HEK293 (cell line): Measurements from ENCODE around the gene CA5A.
A peak's percentile ranks its signal among the peaks of the same experiment; 100 is the strongest.
"Not testable (repeated sequence)": the region's sequence is repeated elsewhere in the genome, so short reads cannot be mapped to it uniquely, and the experiment has no call there.

ENCODE experiments used
- CTCF ChIA-PET: fragments of 350-600 bp; formaldehyde crosslinking; extraction: SDS; loops from one replicate; lab custom pipeline; 2021; ENCODE audit warnings: antibody characterized with exemption; lab: Yijun Ruan, JAX
- POLR2A ChIA-PET: fragments of 300-600 bp; formaldehyde crosslinking; extraction: SDS; loops from one replicate; lab custom pipeline; 2020; ENCODE audit warnings: antibody characterized with exemption, inconsistent platforms; lab: Yijun Ruan, JAX
- H3K27ac ChIP-seq: fragments of 200-500 bp; sonication (Bioruptor generic); 2 replicates; pipeline ENCODE4 v1.5.1; 2014; ENCODE audit warnings: low read depth, low read length, control low read depth, inconsistent platforms; ENCODE audit errors: extremely low read depth
- H3K36me3 ChIP-seq, 2 experiments: fragments of 200-500 bp in 1 of 2; sonication (Bioruptor generic) in 1 of 2; 1 replicate in 1 of 2; 2 replicates in 1 of 2; pipeline ENCODE4 v1.5.1; 2014 to 2017; ENCODE audit warnings: inconsistent platforms in 2 of 2, low read length in 2 of 2; ENCODE audit not compliant: control insufficient read depth in 2 of 2, insufficient read depth in 1 of 2
- H3K4me1 ChIP-seq: fragments of 200-500 bp; sonication (Bioruptor generic); 2 replicates; pipeline ENCODE4 v1.5.1; 2014; ENCODE audit warnings: mild to moderate bottlenecking, low read length, inconsistent platforms; ENCODE audit not compliant: control insufficient read depth, insufficient read depth
- H3K4me3 ChIP-seq: 2 replicates; pipeline ENCODE4 v1.5.1; 2011; ENCODE audit warnings: low read depth, mild to moderate bottlenecking, control low read depth, low read length, moderate library complexity
- H3K9me3 ChIP-seq: fragments of 200-500 bp; sonication (Bioruptor generic); 2 replicates; pipeline ENCODE4 v1.5.1; 2014; ENCODE audit warnings: low read depth, low read length, inconsistent platforms; ENCODE audit not compliant: control insufficient read depth, insufficient read depth
- EGR2 ChIP-seq: fragments of 450-650 bp; formaldehyde crosslinking; IDR thresholded peaks from 2 replicates; pipeline ENCODE4 v1.5.1; 2016; ENCODE audit warnings: low read depth, missing biosample characterization, missing genetic modification characterization
- ZNF10 ChIP-seq: fragments of 450-650 bp; formaldehyde crosslinking; IDR thresholded peaks from 2 replicates; pipeline ENCODE4 v1.5.1; 2017; ENCODE audit warnings: missing biosample characterization, missing genetic modification characterization
- ZNF146 ChIP-seq: fragments of 450-650 bp; formaldehyde crosslinking; IDR thresholded peaks from 2 replicates; pipeline ENCODE4 v1.5.1; 2016; ENCODE audit warnings: missing biosample characterization, missing genetic modification characterization
- ZNF202 ChIP-seq: fragments of 450-650 bp; formaldehyde crosslinking; IDR thresholded peaks from 2 replicates; pipeline ENCODE4 v1.5.1; 2016; ENCODE audit warnings: missing biosample characterization, missing genetic modification characterization, borderline replicate concordance
- ZNF24 ChIP-seq: fragments of 450-650 bp; formaldehyde crosslinking; IDR thresholded peaks from 2 replicates; pipeline ENCODE4 v1.5.1; 2016; ENCODE audit warnings: missing biosample characterization, missing genetic modification characterization
- ZNF324 ChIP-seq: fragments of 450-650 bp; formaldehyde crosslinking; IDR thresholded peaks from 2 replicates; pipeline ENCODE4 v1.5.1; 2016; ENCODE audit warnings: missing biosample characterization, missing genetic modification characterization
- ZNF423 ChIP-seq: fragments of 450-650 bp; formaldehyde crosslinking; IDR thresholded peaks from 2 replicates; pipeline ENCODE4 v1.5.1; 2016; ENCODE audit warnings: missing biosample characterization, missing genetic modification characterization
- ZNF580 ChIP-seq: fragments of 450-650 bp; formaldehyde crosslinking; IDR thresholded peaks from 2 replicates; pipeline ENCODE4 v1.5.1; 2016; ENCODE audit warnings: missing biosample characterization, missing genetic modification characterization
- ZNF600 ChIP-seq: fragments of 450-650 bp; formaldehyde crosslinking; IDR thresholded peaks from 2 replicates; pipeline ENCODE4 v1.5.1; 2016; ENCODE audit warnings: missing biosample characterization, missing genetic modification characterization
- ZNF621 ChIP-seq: fragments of 450-650 bp; formaldehyde crosslinking; IDR thresholded peaks from 2 replicates; pipeline ENCODE4 v1.5.1; 2017; ENCODE audit warnings: missing biosample characterization, missing genetic modification characterization
- ZNF629 ChIP-seq: fragments of 450-650 bp; formaldehyde crosslinking; IDR thresholded peaks from 2 replicates; pipeline ENCODE4 v1.5.1; 2017; ENCODE audit warnings: missing biosample characterization, missing genetic modification characterization
- ZNF707 ChIP-seq: fragments of 450-650 bp; formaldehyde crosslinking; IDR thresholded peaks from 2 replicates; pipeline ENCODE4 v1.5.1; 2016; ENCODE audit warnings: missing biosample characterization, missing genetic modification characterization
- ZNF776 ChIP-seq: fragments of 450-650 bp; formaldehyde crosslinking; IDR thresholded peaks from 2 replicates; pipeline ENCODE4 v1.5.0; 2017; ENCODE audit warnings: missing biosample characterization, missing genetic modification characterization, borderline replicate concordance
- ZNF792 ChIP-seq: fragments of 450-650 bp; formaldehyde crosslinking; IDR thresholded peaks from 2 replicates; pipeline ENCODE4 v1.5.1; 2016; ENCODE audit warnings: missing biosample characterization, missing genetic modification characterization

The CA5A gene

GRCh38 chr16:87889762-87890161 lies 46.6 kb downstream of the CA5A start:
- CTCF ChIA-PET, result interaction anchor here (0.7 to 1.1 kb wide), 2 partner anchors 19 to 100 kb away, joined by 3 to 5 read pairs; no protein-coding TSS in a partner anchor

DNA sequence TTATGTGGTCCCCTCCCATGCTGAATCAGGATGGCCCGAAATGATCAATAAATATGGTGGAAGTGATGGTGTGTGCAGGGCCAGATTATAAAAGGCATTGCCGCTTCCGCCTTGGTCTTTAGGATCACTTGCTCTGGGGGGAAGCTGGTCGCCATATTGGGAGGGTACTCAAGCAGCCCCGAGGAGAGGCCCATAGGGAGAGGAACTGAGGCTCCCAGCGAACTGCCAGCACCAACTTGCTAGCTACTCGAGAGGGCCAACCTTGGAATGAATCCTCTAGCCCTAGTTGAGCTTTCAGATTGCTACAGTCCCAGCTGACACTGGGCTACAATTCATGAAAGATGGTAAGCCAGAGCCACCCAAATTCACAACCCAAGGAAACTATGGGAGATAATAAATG lies 48.0 kb downstream of the CA5A start:
- ChIA-PET POLR2A (interaction anchor here (0.7 kb wide), 1 partner anchor 57 kb away, joined by 4 read pairs; no protein-coding TSS in a partner anchor), CTCF (interaction anchor here (1.1 to 1.5 kb wide), 2 partner anchors 12 to 39 kb away, joined by 3 to 7 read pairs; no protein-coding TSS in a partner anchor)
- H3K9me3 ChIP-seq, result not testable (repeated sequence)

More at GRCh38 chr16:87889762-87890161, 46.6 kb downstream of the CA5A start:
- POLR2A ChIA-PET, H3K4me1 ChIP-seq, H3K4me3 ChIP-seq, H3K36me3 ChIP-seq, H3K9me3 ChIP-seq, H3K27ac ChIP-seq: not testable (repeated sequence)

DNA sequence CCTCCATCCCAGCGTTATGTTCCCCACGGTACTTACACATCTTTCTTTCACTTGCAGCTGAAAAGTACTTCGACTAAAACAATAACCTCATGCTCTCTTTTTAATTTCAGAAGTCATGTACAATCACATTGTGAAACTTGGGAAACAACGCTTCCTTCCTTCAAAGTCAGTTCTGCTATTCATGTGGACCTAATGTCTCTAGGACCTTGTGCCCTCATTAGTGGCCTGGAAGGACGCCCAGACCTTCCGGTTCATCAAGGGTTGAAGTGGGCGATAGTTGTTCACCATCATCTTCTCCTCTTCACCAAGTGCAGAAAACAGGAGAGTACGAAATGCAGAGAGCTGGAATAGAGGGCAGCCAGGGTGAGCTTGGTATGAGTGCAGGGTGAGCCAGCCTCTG lies 48.4 kb downstream of the CA5A start:
- not testable (repeated sequence) for H3K4me1 ChIP-seq, H3K27ac ChIP-seq, H3K36me3 ChIP-seq, H3K4me3 ChIP-seq, H3K9me3 ChIP-seq
- POLR2A ChIA-PET, result interaction anchor here (0.7 kb wide), 1 partner anchor 58 kb away, joined by 4 read pairs; no protein-coding TSS in a partner anchor
- CTCF ChIA-PET, result interaction anchor here (0.6 to 1.5 kb wide), 3 partner anchors 12 to 38 kb away, joined by 3 to 7 read pairs (median 3); no protein-coding TSS in a partner anchor

More for the DNA sequence above, 48.0 kb downstream of the CA5A start:
- not testable (repeated sequence) for H3K4me1 ChIP-seq, H3K4me3 ChIP-seq, H3K27ac ChIP-seq, H3K36me3 ChIP-seq

GRCh38 chr16:87885371-87885967 lies 50.9 kb downstream of the CA5A start:
- CTCF ChIA-PET, H3K36me3 ChIP-seq, H3K27ac ChIP-seq, H3K4me3 ChIP-seq, POLR2A ChIA-PET, H3K4me1 ChIP-seq, H3K9me3 ChIP-seq: not testable (repeated sequence)

- Histone ChIP-seq H3K27ac (no peak overlapping the region), H3K4me1 (no peaks in the 10 kb centered on the region), H3K9me3 (no peaks in the 10 kb centered on the region), H3K36me3 (no peaks in the 10 kb centered on the region), H3K4me3 (no peak overlapping the region)
- CTCF ChIA-PET, result interaction anchor here (0.7 to 3.0 kb wide), 3 partner anchors 11 to 103 kb away, joined by 3 to 10 read pairs (median 6); no protein-coding TSS in a partner anchor
- POLR2A ChIA-PET, result no interaction called here
- TF ChIP-seq ZNF580 (tag by site-specific recombination), result no peak
- no peak for TF ChIP-seq ZNF146
- no peak for TF ChIP-seq ZNF621 (tag by site-specific recombination)
- TF ChIP-seq ZNF600 (tag by site-specific recombination), result no peak
- no peak for TF ChIP-seq ZNF10 (tag by site-specific recombination)
- TF ChIP-seq ZNF24 (tag by site-specific recombination), result no peak
- no peak for TF ChIP-seq ZNF776 (tag by site-specific recombination)
These were observed 53.8 kb downstream of the CA5A start for GRCh38 chr16:87882436-87883019.

DNA sequence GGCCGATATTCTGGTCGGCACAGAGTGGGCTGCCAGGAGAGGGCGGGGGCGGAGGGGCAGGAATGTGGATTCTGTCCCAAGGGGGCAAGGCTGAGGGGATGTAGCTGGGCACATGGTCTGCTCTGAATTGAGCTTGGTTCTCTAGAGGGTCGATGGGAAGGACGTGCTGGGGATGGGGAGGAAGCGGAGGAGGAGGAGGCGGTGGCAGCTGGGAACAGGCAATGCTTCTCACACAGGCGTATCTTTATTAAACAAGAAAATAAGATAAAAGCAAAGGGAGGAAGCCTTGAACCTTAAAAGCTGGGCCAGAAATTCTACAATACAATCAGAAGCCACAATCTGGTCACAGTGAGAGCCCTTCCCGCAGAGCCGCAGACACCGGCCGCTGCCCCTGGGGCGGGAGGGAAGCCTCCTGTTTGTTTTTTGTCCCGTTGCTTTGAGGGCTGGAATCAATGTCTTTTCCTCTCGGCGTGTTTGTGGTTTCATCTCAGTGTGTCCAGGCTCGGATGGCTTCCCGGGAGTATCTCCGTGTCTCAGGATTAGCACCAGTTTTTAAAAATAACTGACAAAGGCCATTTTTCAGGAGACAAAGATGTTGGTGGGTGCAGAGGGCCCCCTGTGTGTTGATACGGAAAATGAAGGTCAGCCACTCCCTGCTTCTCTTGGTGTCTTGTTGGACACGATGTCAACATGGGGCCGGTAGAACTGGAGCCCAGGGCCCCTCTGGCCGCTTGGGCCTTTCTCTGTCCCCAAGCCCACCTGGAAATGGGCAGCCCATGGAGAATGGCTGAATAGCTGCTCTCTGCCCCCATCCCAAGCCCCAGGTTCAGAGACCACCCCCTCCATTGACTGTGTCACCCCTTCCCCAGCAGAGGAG lies 54.8 kb downstream of the CA5A start:
- no peak overlapping the region for H3K27ac ChIP-seq
- H3K9me3 ChIP-seq, result no peaks in the 10 kb centered on the region
- H3K36me3 ChIP-seq, result no peaks in the 10 kb centered on the region
- TF ChIP-seq ZNF621 (tag by site-specific recombination) (no peak), EGR2 (tag by site-specific recombination) (peak; percentile 39; the same call in 1 of the 2 replicates), ZNF324 (no peak), ZNF707 (tag by site-specific recombination) (no peak), ZNF202 (tag by site-specific recombination) (no peak), ZNF629 (tag by site-specific recombination) (no peak), ZNF792 (no peak), ZNF423 (no peak)
- TF ChIP-seq, all 188 proteins: peak for 1
- Histone ChIP-seq H3K4me3 (no peak overlapping the region), H3K4me1 (no peaks in the 10 kb centered on the region)
- POLR2A ChIA-PET, result no interaction called here
- CTCF ChIA-PET, result interaction anchor here (1.5 to 3.0 kb wide), 2 partner anchors 10 to 102 kb away, joined by 6 to 10 read pairs; no protein-coding TSS in a partner anchor
